ENCODE results near the gene SLC35F3. TPM values are rescaled to one million over a fixed set of nuclear protein-coding genes. Genes with fewer than 3 reads are reported as not detected.
"Not testable (repeated sequence)": the region's sequence is repeated elsewhere in the genome, so short reads cannot be mapped to it uniquely, and the experiment has no call there.

The SLC35F3 gene
- polyA plus RNA-seq, 3 donors, result 0.42 to 0.75 (median 0.69) TPM

GRCh38 chr1:234271243-234271606 lies 366.7 kb downstream of the SLC35F3 start:
- DNase-seq (ENCODE audit: low read depth in 3 of 3, low spot score in 2 of 3), result no peak

GRCh38 chr1:234272656-234273312 lies 368.3 kb downstream of the SLC35F3 start:
- no peak for DNase-seq (ENCODE audit: low read depth in 3 of 3, low spot score in 2 of 3)

- no peak for DNase-seq (ENCODE audit: low read depth in 3 of 3, low spot score in 2 of 3)
These were observed 369.5 kb downstream of the SLC35F3 start for GRCh38 chr1:234273981-234274380.

GRCh38 chr1:234276151-234276788 lies 371.8 kb downstream of the SLC35F3 start:
- no peak for DNase-seq (ENCODE audit: low read depth in 3 of 3, low spot score in 2 of 3)

- DNase-seq (ENCODE audit: low read depth in 3 of 3, low spot score in 2 of 3), result no peak
These were observed 372.8 kb downstream of the SLC35F3 start for GRCh38 chr1:234277161-234277868.

GRCh38 chr1:234279021-234279420 lies 374.5 kb downstream of the SLC35F3 start:
- no peak for DNase-seq (ENCODE audit: low read depth in 3 of 3, low spot score in 2 of 3)

- DNase-seq (ENCODE audit: low read depth in 3 of 3, low spot score in 2 of 3), result no peak
These were observed 376.0 kb downstream of the SLC35F3 start for GRCh38 chr1:234280500-234280899.

- DNase-seq (ENCODE audit: low read depth in 3 of 3, low spot score in 2 of 3), result no peak
These were observed 377.5 kb downstream of the SLC35F3 start for GRCh38 chr1:234281826-234282489.

- no peak for DNase-seq (ENCODE audit: low read depth in 3 of 3, low spot score in 2 of 3)
These were observed 381.7 kb downstream of the SLC35F3 start for GRCh38 chr1:234286206-234286605.

GRCh38 chr1:234288946-234289345 lies 384.5 kb downstream of the SLC35F3 start:
- no peak for DNase-seq (ENCODE audit: low read depth in 3 of 3, low spot score in 2 of 3)

- no peak for DNase-seq (ENCODE audit: low read depth in 3 of 3, low spot score in 2 of 3)
These were observed 385.2 kb downstream of the SLC35F3 start for GRCh38 chr1:234289538-234290305.

GRCh38 chr1:234292011-234292410 lies 387.5 kb downstream of the SLC35F3 start:
- no peak for DNase-seq (ENCODE audit: low read depth in 3 of 3, low spot score in 2 of 3)

- DNase-seq (ENCODE audit: low read depth in 3 of 3, low spot score in 2 of 3), result no peak
These were observed 388.1 kb downstream of the SLC35F3 start for GRCh38 chr1:234292548-234292947.

- DNase-seq (ENCODE audit: low read depth in 3 of 3, low spot score in 2 of 3), result no peak
These were observed 389.8 kb downstream of the SLC35F3 start for GRCh38 chr1:234294109-234294817.

GRCh38 chr1:234295068-234295467 lies 390.6 kb downstream of the SLC35F3 start:
- no peak for DNase-seq (ENCODE audit: low read depth in 3 of 3, low spot score in 2 of 3)

GRCh38 chr1:234295626-234296025 lies 391.1 kb downstream of the SLC35F3 start:
- DNase-seq (ENCODE audit: low read depth in 3 of 3, low spot score in 2 of 3), result no peak

- DNase-seq (ENCODE audit: low read depth in 3 of 3, low spot score in 2 of 3), result no peak
These were observed 392.0 kb downstream of the SLC35F3 start for GRCh38 chr1:234296496-234296895.

- DNase-seq (ENCODE audit: low read depth in 3 of 3, low spot score in 2 of 3), result no peak
These were observed 393.2 kb downstream of the SLC35F3 start for GRCh38 chr1:234297668-234298067.

- no peak for DNase-seq (ENCODE audit: low read depth in 3 of 3, low spot score in 2 of 3)
These were observed 395.6 kb downstream of the SLC35F3 start for GRCh38 chr1:234300096-234300495.

- not testable (repeated sequence) for DNase-seq (ENCODE audit: low read depth in 3 of 3, low spot score in 2 of 3)
These were observed 397.2 kb downstream of the SLC35F3 start for GRCh38 chr1:234301663-234302062.

Measured in right renal cortex interstitium (tissue), 3 donors.